HepG2 (cell line): ENCODE data around the gene NTPCR. TPM values are rescaled to one million over a fixed set of nuclear protein-coding genes. Genes with fewer than 3 reads are reported as not detected.

ENCODE experiments used
- ATAC-seq: fragments of 200-7000 bp; cut with Tn5 transposase; 3 replicates; pipeline ENCODE4 v1.9.1; 2020; ENCODE audit warnings: mild to moderate bottlenecking, moderate library complexity
- BruUV-seq: library from RNA; stranded (reverse); fragments of 400-500 nt; replicated peaks from 2 replicates; lab custom pipeline; 2021; lab: Mats Ljungman, UMichigan
- CTCF ChIA-PET: fragments of 300-600 bp; formaldehyde crosslinking; extraction: SDS; loops from one replicate; lab custom pipeline; 2021; ENCODE audit warnings: low total read pairs, inconsistent platforms, low intra/inter-chr PET ratio; lab: Yijun Ruan, JAX
- POLR2A ChIA-PET: fragments of 350-600 bp; sonication (Branson Sonifier 250); formaldehyde crosslinking; loops from one replicate; lab custom pipeline; 2020; ENCODE audit warnings: antibody characterized with exemption, inconsistent platforms; lab: Yijun Ruan, JAX
- DNase-seq: peaks from one replicate; pipeline ENCODE4 v3.0.0-alpha.2; 2015; ENCODE audit warnings: low spot score
- FAIRE-seq: peaks from 3 replicates; lab custom pipeline; 2011; peaks lifted over from hg19 to GRCh38; lab: Jason Lieb, UNC
- H2AFZ ChIP-seq: one replicate; pipeline ENCODE4 v1.6.1; 2011; ENCODE audit warnings: low read length, inconsistent platforms
- H3K27ac ChIP-seq: fragments of 300-600 bp; 3 replicates; pipeline ENCODE4 v1.8.0; 2011; ENCODE audit warnings: mixed run types, mild to moderate bottlenecking, mixed read lengths, low read length, inconsistent platforms; ENCODE audit not compliant: insufficient read depth; ENCODE audit errors: extremely low read length
- H3K27me3 ChIP-seq, 2 experiments: fragments of 200-600 bp in 1 of 2; 2 replicates in 1 of 2; 3 replicates in 1 of 2; pipeline versions ENCODE4 v1.6.0 to v1.8.0; 2011; ENCODE audit warnings: low read length in 2 of 2, mild to moderate bottlenecking in 2 of 2, moderate library complexity in 2 of 2, inconsistent platforms in 1 of 2; ENCODE audit not compliant: insufficient read depth in 2 of 2, control insufficient read depth in 1 of 2
- H3K36me3 ChIP-seq, 2 experiments: fragments of 200-600 bp in 1 of 2; replicated peaks in 1 of 2; 2 replicates in 1 of 2; 3 replicates in 1 of 2; pipeline versions ENCODE4 v1.5.1 to v1.8.0; 2011; ENCODE audit warnings: low read length in 2 of 2, inconsistent platforms in 1 of 2; ENCODE audit not compliant: insufficient read depth in 2 of 2, control insufficient read depth in 1 of 2
- H3K4me1 ChIP-seq: 2 replicates; pipeline ENCODE4 v1.5.1; 2012; ENCODE audit warnings: low read length, inconsistent platforms; ENCODE audit not compliant: insufficient read depth
- H3K4me2 ChIP-seq: 2 replicates; pipeline ENCODE4 v1.6.0; 2011; ENCODE audit warnings: low read depth, low read length, inconsistent platforms
- H3K4me3 ChIP-seq, 3 experiments: fragments of 200-600 bp in 1 of 3; sonication (generic), shearing (Covaris generic) in 1 of 3; replicated peaks in 1 of 3; 2 replicates each; pipeline ENCODE4 v1.5.1; 2011 to 2016; ENCODE audit warnings: low read length in 3 of 3, inconsistent platforms in 2 of 3, low read depth in 2 of 3, mild to moderate bottlenecking in 2 of 3, control low read depth in 1 of 3, mixed read lengths in 1 of 3; ENCODE audit not compliant: insufficient read depth in 1 of 3
- H3K79me2 ChIP-seq: one replicate; pipeline ENCODE4 v1.6.1; 2011; ENCODE audit warnings: low read length, inconsistent platforms; ENCODE audit not compliant: insufficient read depth
- H3K9ac ChIP-seq: 2 replicates; pipeline ENCODE4 v1.6.0; 2011; ENCODE audit warnings: mild to moderate bottlenecking, low read depth, low read length, inconsistent platforms; ENCODE audit not compliant: insufficient read depth
- H3K9me3 ChIP-seq: 2 replicates; pipeline ENCODE4 v1.5.1; 2012; ENCODE audit warnings: mild to moderate bottlenecking, low read length
- H4K20me1 ChIP-seq: 2 replicates; pipeline ENCODE4 v1.6.0; 2011; ENCODE audit warnings: inconsistent platforms, mild to moderate bottlenecking, low read length, moderate library complexity; ENCODE audit not compliant: insufficient read depth
- AGO2 ChIP-seq: fragments of 200-400 bp; formaldehyde crosslinking; optimal IDR thresholded peaks from 2 replicates; pipeline ENCODE3; 2017; ENCODE audit warnings: mild to moderate bottlenecking, low read depth, low read length, moderate library complexity
- BCL6 ChIP-seq: IDR thresholded peaks from 2 replicates; pipeline ENCODE4 v1.6.1; 2016; ENCODE audit warnings: missing genetic modification reagents, missing compliant biosample characterization
- CEBPB ChIP-seq: IDR thresholded peaks from 2 replicates; pipeline ENCODE4 v1.6.1; 2011; ENCODE audit warnings: low read depth, low read length, improper control_type of control experiment, borderline replicate concordance
- CREM ChIP-seq, 2 experiments: sonication (generic) in 1 of 2; formaldehyde crosslinking in 1 of 2; IDR thresholded peaks; 2 replicates each; pipeline versions ENCODE4 v1.4.0 to v1.6.1; 2016 to 2020; ENCODE audit warnings: antibody characterized with exemption in 1 of 2, mild to moderate bottlenecking in 1 of 2, missing genetic modification reagents in 1 of 2
- FOXC1 ChIP-seq: sonication (generic); formaldehyde crosslinking; IDR thresholded peaks from 2 replicates; pipeline ENCODE4 v1.8.0; 2022; ENCODE audit warnings: mild to moderate bottlenecking, missing genetic modification reagents, borderline replicate concordance
- FOXK1 ChIP-seq: sonication (generic); formaldehyde crosslinking; IDR thresholded peaks from 2 replicates; pipeline ENCODE4 v1.4.0; 2020; ENCODE audit warnings: low read depth, missing genetic modification reagents, borderline replicate concordance
- HMGA1 ChIP-seq: sonication (generic); formaldehyde crosslinking; conservative IDR thresholded peaks from 2 replicates; pipeline ENCODE4 v1.4.0; 2020; ENCODE audit warnings: missing genetic modification reagents
- IKZF4 ChIP-seq: sonication (generic); formaldehyde crosslinking; IDR thresholded peaks from 2 replicates; pipeline ENCODE4 v1.5.1; 2020; ENCODE audit warnings: borderline replicate concordance, mild to moderate bottlenecking, low read depth, missing genetic modification reagents; ENCODE audit errors: not compliant biosample characterization
- ISX ChIP-seq: sonication (generic); formaldehyde crosslinking; conservative IDR thresholded peaks from 2 replicates; pipeline ENCODE4 v1.5.0; 2020; ENCODE audit warnings: missing genetic modification reagents
- RORA ChIP-seq: sonication (generic); formaldehyde crosslinking; IDR thresholded peaks from 2 replicates; pipeline ENCODE4 v1.5.0; 2020; ENCODE audit warnings: mild to moderate bottlenecking, missing genetic modification reagents, moderate library complexity
- SALL1 ChIP-seq: sonication (generic); formaldehyde crosslinking; IDR thresholded peaks from 2 replicates; pipeline ENCODE4 v1.8.0; 2022; ENCODE audit warnings: mild to moderate bottlenecking, missing genetic modification reagents
- THAP11 ChIP-seq: IDR thresholded peaks from 2 replicates; pipeline ENCODE4 v1.6.1; 2016; ENCODE audit warnings: missing biosample characterization, missing genetic modification reagents
- THYN1 ChIP-seq: sonication (generic); formaldehyde crosslinking; IDR thresholded peaks from 2 replicates; pipeline ENCODE4 v1.8.1; 2023; ENCODE audit warnings: low read depth, mild to moderate bottlenecking, moderate library complexity, missing genetic modification reagents, borderline replicate concordance
- ZFP82 ChIP-seq: sonication (generic); formaldehyde crosslinking; IDR thresholded peaks from 2 replicates; pipeline ENCODE4 v1.5.1; 2020; ENCODE audit warnings: mild to moderate bottlenecking, missing genetic modification reagents, borderline replicate concordance
- ZNF138 ChIP-seq: sonication (generic); formaldehyde crosslinking; IDR thresholded peaks from 2 replicates; pipeline ENCODE4 v1.5.0; 2020; ENCODE audit warnings: mild to moderate bottlenecking, low read depth, missing genetic modification reagents
- ZNF737 ChIP-seq: sonication (generic); formaldehyde crosslinking; IDR thresholded peaks from 2 replicates; pipeline ENCODE4 v1.5.0; 2020; ENCODE audit warnings: missing genetic modification reagents, mild to moderate bottlenecking, borderline replicate concordance
- WGBS: methylation state at CpG from one replicate; pipeline ENCODE4 v1.1.6; 2017; ENCODE audit warnings: low lambda C conversion rate; 5-methylcytosine and 5-hydroxymethylcytosine counted together
- in situ Hi-C: cut with HindIII; loops from 2 replicates; pipeline ENCODE4 v1.10.0; 2017; ENCODE audit warnings: low pct_unique_long_range_greater_than_20kb; ENCODE audit not compliant: extremely low pct_ligation_motif_present
- intact Hi-C: fragments of 100-400 bp; cut with micrococcal nuclease; formaldehyde crosslinking; loops from one replicate; pipeline ENCODE4 v1.10.0; 2022; ENCODE audit not compliant: unreplicated experiment
- polyA plus RNA-seq, 8 experiments: library from polyadenylated mRNA; depleted of rRNA in 3 of 8; stranded (reverse) in 7 of 8; unstranded in 1 of 8; fragments of >200 nt; fragmentation: Illumina TruSeq in 4 of 8; extraction: Trizol in 4 of 8; gene quantifications; 2 replicates each; pipeline versions ENCODE4 v1.2.1 to v1.2.3, GENCODE V29; 2011 to 2016; ENCODE audit warnings: low read depth in 4 of 8, missing spikeins in 1 of 8, mixed read lengths in 1 of 8; ENCODE audit not compliant: insufficient read depth in 1 of 8
- total RNA-seq, 5 experiments: library from RNA; depleted of rRNA; stranded (reverse); fragments of >200 nt; fragmentation: Illumina TruSeq; extraction: Trizol; gene quantifications; 2 replicates each; pipeline ENCODE4 v1.2.3, GENCODE V29; 2016; ENCODE audit warnings: low read depth in 1 of 5

NTPCR gene
- total and polyA plus RNA-seq, 2 of the 13 experiments (the other 11 are each of a cell fraction or from before 2014, with no cell fraction given): 11.7 to 47.0 TPM

- FAIRE-seq: no peak
Measured at GRCh38 chr1:232984577-232985425, 34.4 kb downstream of the NTPCR start.

GRCh38 chr1:232985882-232986526, 35.6 kb downstream of the NTPCR start:
- in situ Hi-C loops: no loop called here
- Histone ChIP-seq H3K9me3 (no peaks in the 10 kb centered on the region), H3K9ac (no peak overlapping the region), H3K79me2 (no peaks in the 10 kb centered on the region), H4K20me1 (no peaks in the 10 kb centered on the region), H3K27me3 (no peaks in the 10 kb centered on the region), H3K27ac (no peak overlapping the region), H3K4me2 (no peak overlapping the region), H3K36me3 (no peaks in the 10 kb centered on the region), H3K4me1 (no peaks in the 10 kb centered on the region), H3K4me3 (no peak overlapping the region), H2AFZ (no peak overlapping the region)
- TF ChIP-seq THYN1 (CRISPR knock-in tag) (no peak), AGO2 (peak; percentile 26)
- DNase-seq (no peak), ATAC-seq (no peak), FAIRE-seq (no peak)
- no TSS peak for BruUV-seq
- CTCF ChIA-PET: no interaction called here
- POLR2A ChIA-PET: no interaction called here
- 84% methylated on average over 22 of the region's 31 CpGs for WGBS
- intact Hi-C loops: no loop called here

More at GRCh38 chr1:232984577-232985425, 34.4 kb downstream of the NTPCR start:
- Histone ChIP-seq H3K36me3 (no peaks in the 10 kb centered on the region), H3K4me1 (no peaks in the 10 kb centered on the region), H3K9ac (no peak overlapping the region), H4K20me1 (no peaks in the 10 kb centered on the region), H3K9me3 (no peaks in the 10 kb centered on the region), H3K79me2 (no peaks in the 10 kb centered on the region), H3K4me3 (no peak overlapping the region), H2AFZ (no peak overlapping the region), H3K27me3 (no peaks in the 10 kb centered on the region), H3K27ac (no peak overlapping the region), H3K4me2 (no peak overlapping the region)
- intact Hi-C loops (no loop called here), in situ Hi-C loops (no loop called here)
- WGBS: 86% methylated on average over 10 of the region's 10 CpGs
- POLR2A ChIA-PET: no interaction called here
- BruUV-seq: no TSS peak
- DNase-seq (no peak), ATAC-seq (no peak; the same call in 2 of the 3 replicates)
- CTCF ChIA-PET: no interaction called here
- TF ChIP-seq ISX (CRISPR knock-in tag) (no peak), CREM (IDR thresholded peaks at IDR 0.05) (no peak), CREM (CRISPR knock-in tag; IDR thresholded peaks at IDR 0.05) (no peak), HMGA1 (CRISPR knock-in tag) (no peak), ZNF138 (no peak), IKZF4 (CRISPR knock-in tag) (no peak), SALL1 (CRISPR knock-in tag) (no peak), ZNF737 (CRISPR knock-in tag) (no peak), THAP11 (CRISPR knock-in tag) (no peak), BCL6 (CRISPR knock-in tag) (no peak), FOXC1 (CRISPR knock-in tag) (no peak), CEBPB (no peak), ZFP82 (CRISPR knock-in tag) (no peak), RORA (CRISPR knock-in tag) (no peak), FOXK1 (CRISPR knock-in tag) (no peak)
